Panc1 (cell line): ENCODE data around the gene ARHGEF40.

ENCODE experiments used
- CTCF ChIP-seq: fragments of 450-650 bp; IDR thresholded peaks from 2 replicates; pipeline ENCODE4 v1.5.1; 2017; ENCODE audit warnings: mild to moderate bottlenecking
- SIN3A ChIP-seq: IDR thresholded peaks from 2 replicates; pipeline ENCODE4 v1.6.1; 2012; ENCODE audit warnings: low read depth, mild to moderate bottlenecking, low read length, moderate library complexity, borderline replicate concordance; ENCODE audit not compliant: insufficient read depth
- TCF7L2 ChIP-seq: IDR thresholded peaks from 2 replicates; pipeline ENCODE4 v1.6.1; 2011; ENCODE audit warnings: mild to moderate bottlenecking, low read depth, low read length, inconsistent platforms

DNA sequence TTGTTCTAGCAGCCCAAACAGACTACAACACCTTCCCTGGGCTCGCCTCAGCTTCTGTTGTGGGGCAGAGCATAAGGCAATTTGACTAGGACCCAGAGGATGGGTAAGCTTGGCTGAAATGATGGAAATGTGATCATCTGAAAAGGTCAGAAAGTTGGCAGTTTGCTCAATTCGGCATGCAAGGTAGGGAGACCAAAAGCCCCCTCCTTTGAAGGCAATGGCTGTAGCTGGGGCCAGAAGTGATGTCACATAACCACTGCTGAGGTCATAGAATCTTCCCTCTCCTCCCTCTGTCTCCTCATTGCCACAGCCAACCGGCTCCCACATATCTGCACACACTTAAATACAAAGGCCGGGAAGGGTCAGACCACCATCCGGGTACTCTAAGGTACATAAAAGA, 40.2 kb upstream of the ARHGEF40 start, which contains the start of gene TPPP2:
- TF ChIP-seq SIN3A (no peak), CTCF (no peak), TCF7L2 (no peak)
